ENCODE results near the gene NHSL2.
"Not testable (repeated sequence)": the region's sequence is repeated elsewhere in the genome, so short reads cannot be mapped to it uniquely, and the experiment has no call there.

The NHSL2 gene

GRCh38 chrX:71919886-71920285, 9.2 kb downstream of the NHSL2 start:
- DNase-seq = no peak
- intact Hi-C loops (cut with DNase I) = no loop called here

GRCh38 chrX:71922686-71923085, 12.0 kb downstream of the NHSL2 start:
- intact Hi-C loops (cut with DNase I) = no loop called here
- DNase-seq = no peak

GRCh38 chrX:71923516-71923915, 12.9 kb downstream of the NHSL2 start:
- no peak for DNase-seq
- intact Hi-C loops (cut with DNase I) = no loop called here

- intact Hi-C loops (cut with DNase I) = no loop called here
- no peak for DNase-seq
Measured at GRCh38 chrX:71927040-71927439, 16.4 kb downstream of the NHSL2 start.

GRCh38 chrX:71928856-71929255, 18.2 kb downstream of the NHSL2 start:
- intact Hi-C loops (cut with DNase I) = no loop called here
- DNase-seq = no peak

GRCh38 chrX:71930298-71930697, 19.7 kb downstream of the NHSL2 start:
- intact Hi-C loops (cut with DNase I) = no loop called here

GRCh38 chrX:71935476-71935875, 24.8 kb downstream of the NHSL2 start:
- DNase-seq = peak in 2 of 10 donors; percentile 7 to 72
- intact Hi-C loops (cut with DNase I) = no loop called here

More at GRCh38 chrX:71930298-71930697, 19.7 kb downstream of the NHSL2 start:
- no peak for DNase-seq

- intact Hi-C loops (cut with DNase I) = no loop called here
- DNase-seq = no peak
Measured at GRCh38 chrX:71936632-71937031, 26.0 kb downstream of the NHSL2 start.

GRCh38 chrX:71938371-71938770, 27.7 kb downstream of the NHSL2 start:
- intact Hi-C loops (cut with DNase I) = no loop called here
- no peak for DNase-seq

- no peak for DNase-seq
- intact Hi-C loops (cut with DNase I) = no loop called here
Measured at GRCh38 chrX:71941145-71941544, 30.5 kb downstream of the NHSL2 start.

- intact Hi-C loops (cut with DNase I) = no loop called here
- peak in 2 of 10 donors; percentile 8 to 36 for DNase-seq
Measured at GRCh38 chrX:71941776-71942175, 31.1 kb downstream of the NHSL2 start.

- DNase-seq = no peak
- intact Hi-C loops (cut with DNase I) = no loop called here
Measured at GRCh38 chrX:71944369-71944768, 33.7 kb downstream of the NHSL2 start.

GRCh38 chrX:71945237-71945805, 34.7 kb downstream of the NHSL2 start:
- intact Hi-C loops (cut with DNase I) = no loop called here
- DNase-seq = no peak

GRCh38 chrX:71949363-71949762, 38.7 kb downstream of the NHSL2 start:
- intact Hi-C loops (cut with DNase I) = no loop called here
- DNase-seq = peak in 1 of 10 donors; percentile 65

GRCh38 chrX:71949844-71950445, 39.3 kb downstream of the NHSL2 start:
- no peak for DNase-seq
- intact Hi-C loops (cut with DNase I) = no loop called here

- intact Hi-C loops (cut with DNase I) = loop anchor here (1.0 kb wide), 1 partner anchor 14 kb away; no protein-coding TSS in a partner anchor
- no peak for DNase-seq
Measured at GRCh38 chrX:71953391-71953790, 42.7 kb downstream of the NHSL2 start.

- DNase-seq = no peak
- intact Hi-C loops (cut with DNase I) = loop anchor here (1.0 kb wide), 1 partner anchor 15 kb away; no protein-coding TSS in a partner anchor
Measured at GRCh38 chrX:71953946-71954345, 43.3 kb downstream of the NHSL2 start.

GRCh38 chrX:71954458-71954857, 43.8 kb downstream of the NHSL2 start:
- intact Hi-C loops (cut with DNase I) = no loop called here
- no peak for DNase-seq

GRCh38 chrX:71955530-71956120, 45.0 kb downstream of the NHSL2 start:
- no peak for DNase-seq
- intact Hi-C loops (cut with DNase I) = no loop called here

GRCh38 chrX:71958281-71958675, 47.6 kb downstream of the NHSL2 start:
- intact Hi-C loops (cut with DNase I) = no loop called here
- no peak for DNase-seq

GRCh38 chrX:71964184-71964583, 53.5 kb downstream of the NHSL2 start:
- intact Hi-C loops (cut with DNase I) = not testable (repeated sequence)

GRCh38 chrX:71974916-71975315, 64.3 kb downstream of the NHSL2 start:
- DNase-seq = no peak
- intact Hi-C loops (cut with DNase I) = no loop called here

More at GRCh38 chrX:71964184-71964583, 53.5 kb downstream of the NHSL2 start:
- not testable (repeated sequence) for DNase-seq
